NCI-H2227 treated with DMSO at 0.1 percent for 48 hours (cell line): Measurements from ENCODE around the gene ANTXR2.

Source experiments
- DNase-seq: peaks from one replicate; lab custom pipeline; 2025; lab: John Stamatoyannopoulos, UW

Gene ANTXR2

DNA sequence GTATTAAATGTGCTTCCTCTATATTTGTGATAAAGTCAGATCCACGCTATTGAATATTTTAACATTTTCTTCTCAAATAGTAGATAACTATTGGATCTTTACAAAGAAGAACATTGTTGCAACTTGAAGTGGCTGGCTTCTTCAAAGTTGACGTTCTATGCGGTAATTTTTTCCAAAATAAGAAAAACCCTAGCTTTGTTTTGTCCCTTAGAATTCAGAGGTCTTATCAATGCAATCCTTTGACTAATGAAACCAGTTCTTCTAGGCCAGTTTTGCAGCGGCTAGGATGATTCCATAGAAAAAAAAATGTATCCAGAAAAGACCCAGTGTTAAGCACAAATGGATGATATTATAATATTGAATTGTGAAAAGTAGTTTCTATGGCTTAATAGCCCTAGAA, 89.6 kb downstream of the ANTXR2 start:
- no peak for DNase-seq

- DNase-seq = no peak
Observed at GRCh38 chr4:79982601-79983322, 90.3 kb downstream of the ANTXR2 start.

DNA sequence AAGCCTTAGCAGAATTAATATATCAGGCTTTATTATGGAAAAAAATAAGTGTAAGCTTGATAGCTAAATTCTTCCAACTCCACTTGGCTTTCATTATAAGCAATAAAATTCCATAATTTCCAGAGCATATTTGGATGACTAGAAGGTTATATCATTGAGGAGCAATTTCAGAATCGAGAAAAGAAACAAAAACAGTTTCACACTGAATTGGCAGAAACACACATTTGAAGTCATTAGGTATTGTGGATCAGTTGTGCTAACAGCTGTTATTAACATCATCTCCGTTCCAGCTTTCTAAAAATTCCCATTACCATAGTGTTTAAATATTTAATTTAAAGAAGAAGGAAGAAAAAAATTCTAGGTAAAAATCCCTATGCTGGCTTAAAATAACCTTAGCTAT, 92.6 kb downstream of the ANTXR2 start:
- no peak for DNase-seq

DNA sequence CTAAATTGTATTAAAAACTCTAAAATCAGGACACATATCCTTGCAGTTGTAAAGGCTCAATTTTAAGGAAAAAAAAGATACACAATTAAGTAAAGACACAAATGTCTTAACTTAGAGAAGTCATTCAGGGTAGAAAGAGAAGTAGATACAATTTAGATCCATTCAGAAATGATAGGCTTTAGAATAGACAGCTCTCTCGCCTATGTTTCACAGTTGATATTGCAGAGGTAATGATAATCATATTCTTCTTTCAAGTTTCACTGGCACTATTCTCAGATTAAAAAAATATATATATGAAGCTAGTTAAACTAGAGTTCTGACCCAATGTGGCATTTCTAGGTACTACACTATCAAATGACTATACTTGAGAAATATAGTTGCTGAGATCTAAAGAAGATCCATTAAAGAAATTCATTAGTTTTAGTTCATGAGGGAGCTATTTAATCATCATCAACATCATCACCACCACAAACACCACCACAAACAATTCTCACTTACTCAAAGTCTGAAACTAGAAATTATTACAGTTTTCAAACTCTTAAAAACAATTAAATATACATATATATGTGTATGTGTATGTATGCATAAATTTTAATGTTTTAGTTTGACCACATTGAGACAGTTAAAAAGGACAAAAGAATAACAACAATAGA, 93.1 kb downstream of the ANTXR2 start:
- no peak for DNase-seq

- DNase-seq = no peak
Observed at GRCh38 chr4:79977131-79977840, 95.7 kb downstream of the ANTXR2 start.

GRCh38 chr4:79964400-79965211, 108.4 kb downstream of the ANTXR2 start:
- DNase-seq = no peak

DNA sequence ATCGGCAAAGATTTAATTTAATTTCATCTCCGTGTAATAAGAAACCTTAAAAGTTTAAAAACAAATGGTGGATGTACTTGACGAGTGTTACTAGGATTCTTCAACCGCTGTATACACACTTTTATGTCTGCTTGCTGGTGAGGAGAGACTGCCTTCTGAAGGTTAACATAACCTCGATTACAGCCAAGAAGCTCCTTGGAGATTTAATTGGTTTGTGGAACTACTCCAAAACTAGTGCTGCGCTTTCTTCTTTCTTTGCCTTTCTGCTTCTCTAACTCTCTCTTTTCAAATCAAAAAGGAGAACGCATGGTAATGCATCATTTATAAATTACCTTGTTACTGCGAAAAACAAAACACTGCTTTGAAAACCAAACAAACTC, 109.0 kb downstream of the ANTXR2 start:
- no peak for DNase-seq

- no peak for DNase-seq
Observed at GRCh38 chr4:79959652-79960051, 113.4 kb downstream of the ANTXR2 start.

GRCh38 chr4:79958466-79959264, 114.4 kb downstream of the ANTXR2 start:
- no peak for DNase-seq

GRCh38 chr4:79949178-79949577, 123.9 kb downstream of the ANTXR2 start:
- no peak for DNase-seq

DNA sequence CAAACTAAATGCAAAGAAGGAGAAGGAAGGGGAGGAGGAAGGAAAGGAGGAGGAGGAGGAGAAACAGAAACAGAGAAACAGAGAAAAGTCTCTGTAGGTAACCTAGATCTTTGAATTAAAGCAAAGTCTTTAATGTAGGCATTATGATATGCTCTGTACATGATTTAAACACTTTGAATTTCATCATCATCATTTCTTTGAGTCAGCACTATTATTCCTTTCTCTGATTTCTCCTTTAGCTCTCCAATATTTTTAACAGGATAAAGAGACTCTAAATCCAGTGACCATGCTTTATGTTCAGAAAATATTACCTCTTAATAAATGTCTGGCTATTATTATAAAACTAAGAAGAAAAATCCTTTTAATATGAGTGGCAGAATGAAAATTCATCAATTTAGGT, 124.3 kb downstream of the ANTXR2 start:
- DNase-seq = no peak

DNA sequence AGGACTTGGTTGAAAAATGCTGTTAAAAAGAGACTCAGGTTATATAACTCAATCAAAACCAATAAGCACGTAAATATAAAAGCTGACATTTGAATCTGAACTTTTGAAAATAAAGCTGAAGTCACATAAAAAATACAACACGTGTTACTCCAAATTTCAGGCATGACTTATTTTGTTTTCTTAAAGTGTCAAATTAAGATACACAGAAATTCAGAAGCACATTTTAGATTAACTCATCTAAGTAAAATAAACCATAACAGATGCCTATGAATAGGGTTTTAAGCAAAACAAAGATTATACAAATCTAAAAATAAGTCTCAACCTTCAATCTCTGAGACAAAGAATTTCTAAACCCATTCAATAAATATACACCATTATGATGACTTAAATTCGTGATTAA, 124.8 kb downstream of the ANTXR2 start:
- no peak for DNase-seq

DNA sequence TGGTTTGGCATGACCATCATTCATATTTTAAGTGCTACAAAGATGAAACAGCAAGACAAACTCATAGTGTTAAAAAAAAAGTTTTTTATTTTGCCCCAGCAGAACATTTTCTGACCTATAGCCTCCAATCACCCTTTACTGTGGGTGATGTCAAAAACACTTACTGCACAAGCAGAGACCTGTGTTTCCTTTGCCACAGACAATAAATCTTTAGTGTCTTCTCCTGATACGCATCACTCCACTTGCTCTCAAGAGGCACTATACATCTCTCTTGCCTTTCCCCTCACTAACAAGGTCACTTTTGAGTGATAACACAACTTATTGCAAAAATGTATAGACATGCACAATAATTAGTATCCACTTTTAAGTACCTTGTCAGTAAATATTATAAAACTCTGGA, 125.6 kb downstream of the ANTXR2 start:
- no peak for DNase-seq

GRCh38 chr4:79935274-79935673, 137.8 kb downstream of the ANTXR2 start:
- DNase-seq = no peak

- no peak for DNase-seq
Observed at GRCh38 chr4:79934660-79935059, 138.4 kb downstream of the ANTXR2 start.

DNA sequence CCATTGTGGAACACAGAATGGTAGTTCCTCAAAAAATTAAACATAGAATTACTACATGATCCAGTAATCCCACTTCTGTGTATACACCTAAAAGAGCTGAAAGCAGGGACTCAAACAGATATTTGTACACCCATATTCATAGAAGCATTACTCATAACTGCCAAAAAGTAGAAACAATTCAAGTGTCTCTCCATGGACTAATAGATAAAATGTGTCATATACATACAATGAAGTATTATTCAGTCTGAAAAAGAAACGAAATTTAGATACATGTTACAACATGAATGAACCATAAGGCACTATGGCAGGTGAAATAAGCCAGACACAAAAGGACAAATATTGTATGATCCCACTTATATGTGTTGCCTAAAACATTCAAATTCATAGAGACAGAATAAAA, 145.1 kb downstream of the ANTXR2 start:
- DNase-seq = no peak

DNA sequence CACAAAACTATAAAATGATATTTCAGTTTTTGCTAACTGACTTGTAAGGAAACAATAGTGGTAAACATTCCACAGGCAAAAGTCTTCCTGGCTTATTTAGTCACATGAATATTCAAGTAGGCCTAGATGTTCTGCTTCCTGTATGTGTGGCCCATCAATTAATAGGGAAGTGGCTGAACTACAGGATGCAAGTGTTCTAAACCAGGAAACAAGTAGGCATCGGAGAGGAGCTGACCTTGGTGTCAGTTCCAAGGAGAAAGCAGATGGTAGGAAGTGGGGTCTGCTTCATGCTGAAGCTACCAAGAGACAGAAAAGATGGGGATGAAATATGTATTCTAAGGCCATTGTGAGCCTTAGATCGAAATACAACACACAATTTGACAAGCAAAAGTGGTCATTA, 149.7 kb downstream of the ANTXR2 start:
- DNase-seq = no peak

DNA sequence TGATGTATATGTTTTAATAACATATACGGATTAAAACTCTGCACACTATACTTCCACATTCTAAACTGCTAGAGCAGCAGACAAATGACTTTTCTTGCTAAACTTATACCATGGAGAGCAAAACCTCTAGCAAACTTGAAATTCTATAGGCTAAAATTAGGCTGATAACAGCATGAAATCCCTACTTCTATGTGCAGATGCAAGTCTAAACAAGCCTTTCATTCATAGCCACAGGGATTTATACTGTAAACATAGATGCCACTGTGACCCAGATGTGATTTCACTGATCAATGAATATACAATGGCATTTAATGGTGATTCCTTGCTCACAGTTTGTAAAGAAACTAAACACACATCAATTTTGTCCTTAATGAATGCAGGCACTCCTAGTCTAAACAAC, 151.0 kb downstream of the ANTXR2 start:
- DNase-seq = no peak

GRCh38 chr4:79920163-79920853, 152.7 kb downstream of the ANTXR2 start:
- no peak for DNase-seq

GRCh38 chr4:79918292-79918691, 154.7 kb downstream of the ANTXR2 start:
- no peak for DNase-seq

- no peak for DNase-seq
Observed at GRCh38 chr4:79917246-79917645, 155.8 kb downstream of the ANTXR2 start.
